Medulla oblongata (tissue), 1 donor: ENCODE data around the gene KRTAP3-2.
A peak's percentile ranks its signal among the peaks of the same experiment; 100 is the strongest.

ENCODE experiments used
- DNase-seq: peaks from one replicate; pipeline ENCODE4 v3.0.0-alpha.2; 2015; ENCODE audit errors: extremely low spot score

KRTAP3-2 gene

DNA sequence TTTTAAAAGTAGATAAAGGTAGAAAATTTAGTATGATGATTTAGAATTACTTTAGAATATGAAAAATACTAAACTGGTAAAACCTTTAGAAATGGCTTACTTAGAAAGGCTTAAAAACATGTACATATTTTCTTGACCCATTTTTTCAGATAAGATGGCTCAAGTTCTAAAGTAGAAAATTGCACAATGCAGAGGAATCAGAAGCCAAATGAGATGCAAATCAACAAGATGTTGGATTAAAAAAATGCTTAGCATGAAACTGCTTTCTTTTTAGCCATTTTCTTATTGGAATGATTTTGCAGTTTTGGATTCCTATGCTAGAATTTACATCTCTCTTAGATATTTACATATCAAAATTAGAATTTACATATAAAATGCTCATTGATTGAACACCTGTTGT is 10.7 kb upstream of the KRTAP3-2 start:
- no peak for DNase-seq

DNA sequence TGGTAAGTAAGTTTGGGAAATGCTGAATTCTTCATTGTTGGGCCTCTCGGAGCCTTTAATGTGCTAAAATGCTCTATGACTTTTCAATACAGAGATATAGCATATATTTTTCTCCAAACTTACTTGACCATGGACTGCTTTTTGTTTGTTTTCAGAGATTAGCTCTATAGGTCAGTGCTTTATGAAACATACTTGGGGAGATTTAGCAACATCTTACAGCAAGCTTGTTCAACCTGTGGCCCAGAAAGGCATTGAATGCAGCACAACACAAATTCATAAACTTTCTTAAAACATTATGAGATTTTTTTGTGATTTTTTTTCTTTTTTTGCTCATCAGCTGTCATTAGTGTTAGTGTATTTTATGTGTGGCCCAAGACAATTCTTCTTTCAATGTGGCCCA is 10.2 kb upstream of the KRTAP3-2 start:
- no peak for DNase-seq

DNA sequence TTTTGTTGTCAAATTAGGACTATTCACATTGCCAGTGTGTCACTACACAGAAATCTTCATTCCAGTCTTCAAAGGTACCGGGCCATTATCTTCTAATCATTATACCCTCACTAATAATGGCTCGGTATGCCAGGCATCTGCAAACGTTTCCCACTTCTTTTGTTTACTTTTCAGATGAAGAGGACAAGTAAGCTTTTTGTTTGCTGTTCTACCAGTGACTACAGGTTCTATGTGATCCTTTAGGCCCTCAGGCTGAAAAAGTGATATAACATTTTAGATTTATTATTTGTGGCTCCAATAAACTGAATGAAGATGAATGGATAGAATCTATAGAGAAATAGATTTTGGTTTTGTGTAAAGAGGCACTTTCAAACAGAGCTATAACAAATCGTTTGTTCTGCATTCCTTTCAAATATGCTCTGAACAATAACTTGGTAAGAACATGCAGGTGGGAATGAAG is 9.6 kb upstream of the KRTAP3-2 start:
- DNase-seq = no peak

DNA sequence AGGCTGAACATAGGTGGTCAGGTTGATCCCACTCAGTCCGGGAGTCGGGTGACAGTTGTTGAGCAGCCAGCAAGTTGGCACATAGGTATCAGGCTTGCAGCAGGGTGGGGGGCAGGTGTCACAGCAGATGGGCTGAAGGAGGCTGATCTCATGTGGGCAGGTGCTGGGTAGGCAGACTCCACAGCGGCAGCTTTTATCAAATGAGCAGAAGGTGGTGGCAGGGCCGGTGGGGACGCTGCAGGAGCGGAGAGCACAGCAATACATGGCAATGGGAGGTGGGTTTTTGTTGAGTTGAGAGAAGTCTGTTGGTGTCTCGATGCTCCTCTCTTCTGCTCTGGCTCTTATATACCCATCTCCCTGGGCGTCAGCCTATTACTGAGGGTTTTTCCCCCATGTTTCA is 9.1 kb upstream of the KRTAP3-2 start, which contains the start of gene KRTAP3-1:
KRTAP3-1 (minus strand) TSS at position 318 of the 400 bp plus-strand sequence; CDS start at position 264, 54 bp downstream.
- no peak for DNase-seq

DNA sequence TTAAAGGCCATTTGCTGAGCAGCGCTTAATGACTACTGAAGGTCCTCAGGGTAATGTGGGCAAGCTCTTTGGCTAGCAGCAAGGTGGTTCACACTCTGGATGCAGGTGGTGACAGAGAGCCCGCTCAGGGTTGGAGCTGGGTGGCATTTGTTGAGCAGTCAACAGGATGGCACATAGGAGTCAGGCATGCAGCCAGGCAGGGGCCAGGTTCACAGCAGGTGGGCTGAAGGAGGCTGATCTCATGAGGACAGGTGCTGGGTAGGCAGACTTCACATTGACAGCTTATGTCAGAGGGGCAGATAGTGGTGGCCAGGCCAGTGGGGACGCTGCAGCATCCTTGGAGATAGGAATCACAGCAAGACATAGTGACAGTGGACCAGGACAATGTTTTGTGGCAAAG is 4.7 kb upstream of the KRTAP3-2 start:
- no peak for DNase-seq

DNA sequence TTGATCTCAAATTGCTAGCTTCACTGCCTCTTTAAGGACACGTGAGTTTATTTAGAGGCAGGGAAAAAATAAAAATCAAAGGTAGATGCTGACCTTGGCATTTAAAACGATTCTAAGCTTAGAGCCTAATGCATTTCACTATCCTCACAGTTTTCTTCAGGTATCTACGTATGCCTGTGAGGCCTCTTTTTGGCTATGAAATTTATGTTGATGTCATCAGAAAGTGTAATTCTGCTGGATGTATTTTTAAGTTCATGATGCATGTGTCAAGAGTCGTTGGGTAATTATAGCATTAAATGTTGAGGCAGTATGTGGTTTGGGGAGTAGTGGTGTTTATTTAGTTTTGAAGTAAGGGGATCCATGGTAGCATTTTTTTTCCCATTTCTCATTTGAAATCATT is 4.2 kb upstream of the KRTAP3-2 start:
- DNase-seq = no peak

DNA sequence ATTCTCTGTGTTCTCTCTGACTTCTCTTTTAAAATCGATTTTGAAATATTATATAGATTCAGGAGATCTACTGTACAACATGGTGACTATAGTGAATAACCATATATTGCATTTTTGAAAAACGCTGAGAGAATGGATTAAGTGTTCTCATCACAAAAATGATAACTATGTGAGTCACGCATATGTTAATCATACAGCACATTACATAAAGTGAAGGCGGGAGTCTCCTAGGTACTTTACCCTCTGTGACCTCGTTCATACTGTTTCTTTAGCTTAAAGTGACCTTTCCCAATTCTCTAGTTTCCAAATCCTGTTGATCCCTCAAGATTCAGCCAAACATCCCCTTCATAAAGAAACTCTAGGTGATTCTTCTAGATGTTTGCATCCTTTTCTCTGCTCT is 3.1 kb upstream of the KRTAP3-2 start:
- no peak for DNase-seq

DNA sequence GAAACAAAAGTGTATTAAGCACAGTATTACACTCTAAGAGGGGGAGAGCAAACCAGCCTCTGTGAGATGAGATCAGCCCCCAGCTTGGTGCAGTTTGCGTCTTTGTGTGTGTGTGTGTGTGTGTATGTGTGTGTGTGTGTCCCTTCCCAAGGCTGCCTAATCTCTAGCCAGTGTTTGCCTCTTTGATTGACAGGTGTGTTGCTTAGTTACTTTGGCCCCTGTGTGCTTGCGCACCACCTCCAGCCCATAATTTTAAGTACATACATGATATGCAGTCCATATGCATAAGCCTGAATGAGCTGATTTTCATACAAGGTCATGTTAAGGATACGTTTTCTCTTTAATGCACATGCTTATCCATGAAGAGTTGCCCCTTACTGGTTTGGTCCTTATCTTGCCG is 2.1 kb upstream of the KRTAP3-2 start:
- no peak for DNase-seq

DNA sequence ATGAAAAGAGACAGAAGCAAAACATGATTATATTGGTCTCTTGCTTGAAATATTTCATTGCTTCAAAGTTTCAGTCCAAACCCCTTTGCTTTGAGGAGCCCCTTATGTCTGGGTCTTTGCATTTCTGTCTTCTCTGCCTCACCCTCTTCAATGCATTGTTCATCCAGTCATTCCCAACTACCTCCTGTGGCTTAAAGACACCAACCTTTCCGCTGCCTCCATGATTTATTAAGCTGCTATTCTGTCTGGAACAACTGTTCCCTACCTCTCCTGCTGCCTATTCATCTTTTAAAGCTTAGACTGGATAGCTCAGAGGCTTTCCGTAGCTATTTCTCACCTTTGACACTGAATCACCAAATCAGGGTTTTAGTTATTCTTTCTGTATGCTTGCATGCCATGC is 2.3 kb downstream of the KRTAP3-2 start:
- DNase-seq = no peak

DNA sequence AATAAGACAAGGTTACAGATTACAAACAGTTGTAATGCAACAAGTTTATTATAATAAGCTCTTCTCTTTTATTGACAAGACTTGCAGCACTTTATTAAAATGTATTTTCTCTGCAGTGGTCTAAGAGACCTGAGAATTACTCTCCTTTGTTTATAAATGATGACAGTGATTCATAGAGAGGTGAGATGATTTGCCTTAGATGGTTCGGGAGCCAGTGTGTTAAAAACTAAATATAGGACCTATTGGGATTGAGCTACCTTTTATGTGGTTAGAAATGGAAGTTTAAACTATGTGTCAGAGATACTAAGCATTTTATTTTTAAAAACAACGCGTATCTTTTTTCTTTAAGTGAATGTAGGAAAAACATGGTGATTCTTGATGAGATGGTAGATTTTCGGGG is 2.9 kb downstream of the KRTAP3-2 start:
- no peak for DNase-seq

DNA sequence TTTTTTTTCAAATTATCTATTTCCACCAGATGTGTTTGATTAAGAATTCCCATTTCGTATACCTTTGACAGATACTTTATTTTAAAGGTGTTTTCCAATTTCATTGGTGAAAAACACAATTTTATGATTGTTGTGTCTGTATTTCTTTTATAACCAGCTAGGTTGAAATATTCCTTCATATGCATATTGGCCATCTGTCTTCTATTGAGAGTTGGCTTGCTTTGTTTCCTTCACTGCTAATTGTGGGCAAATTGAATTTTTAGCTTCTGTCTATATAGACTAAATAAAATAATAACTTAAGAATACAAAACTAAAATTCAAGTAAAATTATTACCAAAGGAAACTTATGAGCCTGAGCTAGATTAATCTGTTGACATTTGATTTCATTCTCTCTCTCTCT is 4.6 kb downstream of the KRTAP3-2 start:
- DNase-seq = no peak

DNA sequence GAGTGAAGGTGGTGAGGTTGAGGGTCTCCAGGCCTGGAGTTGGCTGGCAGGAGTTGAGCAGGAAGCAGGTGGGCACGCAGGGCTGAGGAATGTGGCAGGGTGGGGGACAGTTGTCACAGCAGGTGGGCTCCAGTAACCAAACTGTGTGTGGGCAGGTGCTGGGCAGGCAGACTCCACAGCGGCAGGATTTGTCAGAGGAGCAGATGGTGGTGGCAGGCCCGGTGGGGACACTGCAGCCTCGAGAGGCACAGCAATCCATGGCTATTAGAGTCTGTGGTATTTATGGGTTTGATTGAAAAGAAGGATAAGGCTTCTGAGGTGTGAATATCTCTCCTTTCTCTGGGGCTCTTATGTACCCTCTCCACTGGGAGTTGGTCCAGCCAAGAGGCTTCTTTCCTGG is 5.9 kb downstream of the KRTAP3-2 start, which contains the start of gene KRTAP3-3:
KRTAP3-3 (minus strand) TSS at position 326 of the 400 bp plus-strand sequence; CDS start at position 259, 67 bp downstream.
- no peak for DNase-seq

DNA sequence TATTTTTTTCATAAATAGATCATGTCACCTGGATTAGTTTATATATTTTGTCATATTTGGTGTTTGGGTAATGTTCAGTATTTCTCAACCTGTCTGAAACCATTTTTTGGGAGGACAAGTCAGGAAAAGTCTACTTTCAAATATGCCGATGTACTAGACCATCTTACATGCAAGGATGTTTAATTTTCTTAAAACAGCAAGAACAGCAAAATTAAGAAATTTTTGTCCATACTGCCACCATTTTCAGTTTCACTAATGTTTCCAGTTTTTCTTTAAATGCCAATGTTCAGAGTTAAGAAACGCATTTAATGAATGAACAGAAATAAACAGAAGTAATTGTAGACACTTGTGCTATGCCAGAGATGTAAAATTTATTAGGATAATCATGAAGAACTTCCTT is 6.6 kb downstream of the KRTAP3-2 start:
- no peak for DNase-seq

DNA sequence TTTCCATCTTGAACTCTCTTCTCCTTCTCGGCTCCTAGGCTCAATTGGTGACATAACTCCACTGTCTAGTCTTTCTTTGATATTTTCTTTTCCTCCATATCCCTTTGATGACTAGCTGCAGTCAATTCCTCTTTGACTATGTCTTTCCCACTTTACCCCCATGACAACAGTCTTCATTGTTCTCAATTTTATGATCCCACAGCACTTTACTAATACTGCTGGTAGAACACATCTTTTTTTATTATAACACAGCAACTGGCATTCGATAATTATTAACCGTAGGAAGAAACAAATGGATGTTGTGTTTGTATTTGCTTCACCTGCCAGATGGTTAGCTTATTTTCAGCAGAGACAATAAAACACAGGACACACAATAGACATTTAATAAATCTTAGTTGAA is 7.0 kb downstream of the KRTAP3-2 start:
- no peak for DNase-seq

DNA sequence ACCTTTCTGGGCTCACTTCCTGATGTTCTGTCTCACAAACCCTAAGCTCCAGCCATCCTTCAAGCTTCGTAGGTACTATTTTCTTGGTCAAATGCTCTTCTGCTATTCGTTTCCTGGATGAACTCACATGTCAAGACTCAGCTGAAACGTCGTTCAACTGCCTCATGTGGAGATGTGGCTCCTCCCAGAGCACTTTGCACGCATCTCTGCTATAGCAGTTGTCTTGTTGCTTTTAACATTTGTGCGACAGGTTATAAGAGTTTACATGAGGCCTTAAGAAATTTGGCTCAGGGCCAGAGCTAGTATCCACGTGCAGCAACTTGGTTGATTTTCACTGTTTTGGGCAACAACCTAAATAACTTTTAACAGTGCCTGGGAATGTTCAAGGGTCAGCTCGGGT is 12.8 kb downstream of the KRTAP3-2 start:
- no peak for DNase-seq

DNA sequence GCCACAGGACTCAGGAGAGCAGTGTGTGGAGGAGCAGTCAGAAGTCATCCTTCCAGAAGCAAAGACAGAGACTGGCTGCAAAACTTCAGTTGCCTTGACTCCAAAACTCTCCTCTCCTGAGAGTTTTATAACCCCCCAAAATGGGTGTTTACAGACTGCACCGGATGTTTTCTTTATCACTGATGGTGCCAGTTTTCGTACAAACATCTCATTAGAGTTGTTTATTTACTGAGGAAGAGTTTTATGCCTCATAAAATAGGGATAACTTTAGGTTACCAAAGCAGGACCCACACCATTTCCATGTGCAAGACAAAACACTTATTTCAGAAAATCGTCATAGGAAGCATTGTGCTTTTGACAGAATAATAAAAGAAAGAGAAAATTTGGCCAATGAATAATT is 15.5 kb downstream of the KRTAP3-2 start, which contains the start of gene KRT40:
KRT40 (minus strand) TSS at position 101 of the 400 bp plus-strand sequence; CDS start at position 48, 53 bp downstream.
- no peak for DNase-seq

DNA sequence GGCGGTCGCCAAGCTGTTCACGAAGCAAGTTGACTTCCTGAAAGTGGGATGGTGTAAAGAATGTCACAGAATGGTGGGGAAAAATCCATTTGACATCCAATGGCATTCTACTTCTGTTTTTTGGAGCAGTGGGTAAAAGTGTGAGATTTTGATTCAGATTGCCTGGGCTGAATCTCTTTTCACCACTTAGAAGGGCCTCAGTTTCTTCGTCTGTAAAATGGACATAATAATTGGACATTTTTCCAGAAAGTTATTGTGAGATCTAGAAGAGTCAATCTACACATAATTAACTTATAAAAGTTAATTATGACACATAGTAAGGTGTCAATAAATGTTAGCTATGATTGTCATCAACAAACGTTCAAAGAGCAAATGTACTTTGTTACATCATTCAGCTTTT is 18.6 kb downstream of the KRTAP3-2 start:
- no peak for DNase-seq

DNA sequence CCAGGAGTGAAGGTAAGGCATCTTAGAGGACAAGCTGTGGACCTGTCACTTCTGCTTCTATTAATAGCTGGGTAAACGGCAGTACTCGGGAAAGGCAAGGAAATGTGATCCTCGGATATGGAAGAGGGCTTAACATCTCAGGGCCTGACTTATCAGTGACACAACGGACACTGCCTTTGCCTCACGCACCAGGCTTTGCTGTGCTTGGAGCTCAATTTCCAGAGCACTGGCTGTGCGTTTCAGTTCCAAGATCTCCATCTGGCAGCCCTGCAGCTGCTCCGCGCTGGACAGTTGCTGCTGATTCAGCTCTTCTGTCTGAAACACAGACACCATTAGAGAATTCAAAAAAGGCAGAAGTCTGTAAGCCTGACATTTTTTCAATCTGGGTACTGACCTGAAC is 19.1 kb downstream of the KRTAP3-2 start:
- DNase-seq = peak; percentile 21

DNA sequence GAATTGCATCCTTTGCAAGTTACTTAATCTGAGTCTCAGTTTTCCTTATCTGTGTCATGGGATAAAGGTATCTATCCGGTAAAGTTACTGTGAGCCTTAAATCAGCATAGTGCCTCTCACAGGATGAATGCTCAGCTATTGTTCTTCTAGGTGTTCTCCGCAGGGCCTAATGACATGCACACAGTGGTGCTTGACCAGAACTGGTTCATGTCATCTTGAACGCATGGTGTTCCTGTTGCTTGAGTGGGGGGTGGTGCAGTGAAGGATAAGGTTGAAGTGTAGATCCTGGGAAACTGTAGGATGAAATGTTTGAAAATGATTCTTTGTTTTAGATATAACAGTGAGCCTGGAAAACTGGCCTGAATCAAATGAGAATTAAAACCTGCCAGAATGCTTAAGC is 19.6 kb downstream of the KRTAP3-2 start:
- DNase-seq = no peak

DNA sequence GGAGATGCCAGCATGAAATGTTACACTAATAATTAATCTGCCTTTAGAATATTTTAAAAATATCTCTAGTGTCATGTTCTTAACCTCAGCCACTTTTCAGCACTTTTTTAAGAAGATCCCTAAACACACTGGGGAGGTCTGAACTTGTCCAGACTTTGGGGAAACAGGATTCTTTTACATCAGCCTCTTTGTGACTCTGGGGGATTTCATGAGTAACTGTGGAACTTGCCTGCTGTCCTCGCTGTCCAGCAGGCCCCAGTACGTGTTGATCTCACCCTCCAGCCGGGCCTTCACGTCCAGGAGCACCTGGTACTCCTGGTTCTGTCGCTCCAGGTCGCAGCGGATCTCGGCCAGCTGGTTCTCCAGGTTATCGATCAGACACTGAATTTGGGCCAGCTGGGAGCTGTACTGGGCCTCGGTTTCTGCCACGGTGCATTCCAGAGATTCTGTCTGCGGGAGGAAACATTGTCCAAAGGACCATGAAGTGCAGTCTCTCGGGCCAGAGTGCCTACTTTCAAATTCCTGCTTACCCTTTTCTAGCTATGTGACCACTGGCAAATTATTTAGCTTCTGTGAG is 21.0 kb downstream of the KRTAP3-2 start:
- no peak for DNase-seq

DNA sequence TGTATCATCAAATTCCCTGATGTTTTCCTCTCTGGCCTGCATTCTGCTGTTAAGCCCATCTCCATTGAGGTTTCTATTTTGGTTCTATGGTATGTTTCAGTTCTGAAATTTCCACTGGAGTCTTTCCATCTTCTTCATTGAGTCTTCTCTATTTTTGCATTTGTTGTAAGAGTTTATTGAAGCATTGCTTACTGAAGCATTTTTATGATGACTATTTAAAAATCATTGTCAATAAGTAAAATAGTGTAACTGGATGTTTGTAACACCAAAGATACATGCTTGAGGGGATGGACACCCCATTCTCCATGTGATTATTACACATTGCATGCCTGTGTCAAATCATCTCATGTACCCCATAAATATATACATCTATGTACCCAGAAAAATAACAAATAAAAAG is 24.2 kb downstream of the KRTAP3-2 start:
- no peak for DNase-seq

DNA sequence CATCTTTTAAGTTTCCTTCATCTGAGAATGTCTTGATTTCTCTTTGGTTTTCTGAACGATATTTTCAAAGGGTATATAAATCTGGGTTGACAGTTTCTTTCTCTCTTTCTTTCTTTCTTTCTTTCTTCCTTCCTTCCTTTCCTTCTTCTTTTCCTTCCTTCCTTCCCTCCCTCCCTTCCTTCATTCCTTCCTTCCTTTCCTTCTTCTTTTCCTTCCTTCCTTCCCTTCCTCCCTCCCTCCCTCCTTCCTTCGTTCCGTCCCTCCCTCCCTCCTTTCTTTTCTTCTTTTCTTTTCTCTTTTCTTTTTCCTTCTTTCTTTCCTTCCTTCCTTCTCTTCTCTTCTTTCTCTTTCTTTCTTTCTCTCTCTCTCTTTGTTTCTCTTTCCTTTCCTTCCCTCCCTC is 25.3 kb downstream of the KRTAP3-2 start:
- no peak for DNase-seq

DNA sequence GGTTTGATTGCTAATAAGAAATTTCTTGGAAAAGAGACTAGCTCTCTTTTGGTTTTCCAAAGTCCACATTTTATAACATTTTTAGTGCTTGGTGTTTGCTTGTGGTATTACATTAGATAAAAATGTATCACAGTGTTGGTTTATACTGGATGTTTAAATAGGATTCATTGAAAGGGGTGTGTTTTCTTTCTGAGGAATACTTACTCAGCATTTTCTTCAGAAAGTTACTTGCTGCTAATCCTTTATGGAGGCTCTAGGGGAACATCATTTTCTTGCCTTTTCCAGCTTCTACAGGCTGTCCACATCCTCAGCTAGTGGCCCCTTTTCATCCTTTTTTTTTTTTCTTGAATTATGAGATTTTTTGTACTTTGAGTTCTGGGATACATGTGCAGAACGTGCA is 32.1 kb downstream of the KRTAP3-2 start:
- no peak for DNase-seq

DNA sequence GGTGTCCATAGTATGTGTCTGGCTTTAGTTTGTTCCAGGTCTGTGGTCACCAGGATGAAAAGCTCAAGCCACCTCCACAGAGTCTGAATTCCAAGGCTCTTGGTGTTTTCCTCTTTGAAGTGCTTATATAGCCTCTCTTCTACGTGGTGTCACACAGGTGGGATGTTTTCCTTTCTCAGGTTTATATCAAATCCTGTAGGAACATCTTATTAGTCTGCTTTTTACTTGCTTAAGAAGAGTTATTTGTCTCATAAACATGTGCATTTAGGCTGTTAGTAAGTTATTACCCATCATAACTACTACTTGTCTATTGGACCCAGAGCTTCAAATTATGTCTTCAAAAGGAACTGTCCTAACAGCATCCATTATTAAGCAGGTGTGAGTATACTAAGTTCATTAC is 32.9 kb downstream of the KRTAP3-2 start, which contains the start of gene KRT39:
KRT39 (minus strand) TSS at position 101 of the 400 bp plus-strand sequence; CDS start at position 9, 92 bp downstream.
- DNase-seq = no peak
